Measurements from ENCODE around the gene NPDC1. TPM values are rescaled to one million over a fixed set of nuclear protein-coding genes. Genes with fewer than 3 reads are reported as not detected.

NPDC1 gene
- total RNA-seq, 2 donors from 2014 or later = 49.7 to 57.8 TPM

DNA sequence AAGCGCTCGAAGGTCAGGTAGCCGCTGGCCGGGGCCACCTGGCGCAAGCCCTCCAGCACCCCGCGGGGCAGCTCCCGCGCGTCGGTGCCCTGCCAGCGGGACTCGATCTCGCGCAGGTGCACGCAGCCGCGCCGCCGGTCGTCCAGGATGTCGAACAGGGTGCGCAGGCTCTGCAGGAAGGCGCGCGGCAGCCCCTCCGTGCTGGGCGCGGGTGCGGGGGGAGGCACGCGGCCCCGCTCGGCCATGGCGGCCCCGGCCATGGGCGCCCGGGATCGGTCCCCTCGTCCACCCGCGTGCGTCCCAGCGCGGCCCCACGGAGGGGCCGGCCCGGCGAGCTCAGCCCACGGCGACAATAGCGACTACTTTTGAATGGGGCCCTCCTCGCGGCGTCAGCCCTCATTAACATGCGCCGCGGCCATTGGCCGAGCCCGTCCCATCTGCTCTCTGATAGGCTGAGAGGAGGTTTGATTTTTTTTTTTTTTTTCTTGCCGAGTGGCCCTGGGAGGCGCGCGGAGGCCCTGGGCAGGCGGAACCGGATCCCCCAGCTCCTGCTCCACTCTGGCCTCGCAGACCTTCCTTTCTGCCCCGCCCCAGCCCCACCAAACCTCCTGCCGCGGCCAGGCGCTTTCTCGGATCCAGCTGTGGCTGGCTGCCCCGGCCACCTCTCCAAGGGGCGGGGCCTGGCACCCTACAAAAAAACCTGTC, 24.4 kb upstream of the NPDC1 start, which contains the start of gene SAPCD2:
Gene SAPCD2 (minus strand): TSS at position 357 of the 705 bp plus-strand sequence. CDS start 97 bp downstream, at position 260.
- Histone ChIP-seq H3K9me3 (no peaks in the 10 kb centered on the region), H3K27ac (peak within 1 kb of the TSS; percentile 73 to 78), H3K4me3 (peak within 1 kb of the TSS; percentile 29 to 50), H3K36me3 (no peaks in the 10 kb centered on the region), H3K4me1 (peaks cover 0 to 11% of the 10 kb centered on the region in 2 donors), H3K27me3 (peaks cover 0 to 3% of the 10 kb centered on the region in 2 donors)
- DNase-seq (ENCODE audit: low spot score) = peak; percentile 93
- TF ChIP-seq, protein P1, sequence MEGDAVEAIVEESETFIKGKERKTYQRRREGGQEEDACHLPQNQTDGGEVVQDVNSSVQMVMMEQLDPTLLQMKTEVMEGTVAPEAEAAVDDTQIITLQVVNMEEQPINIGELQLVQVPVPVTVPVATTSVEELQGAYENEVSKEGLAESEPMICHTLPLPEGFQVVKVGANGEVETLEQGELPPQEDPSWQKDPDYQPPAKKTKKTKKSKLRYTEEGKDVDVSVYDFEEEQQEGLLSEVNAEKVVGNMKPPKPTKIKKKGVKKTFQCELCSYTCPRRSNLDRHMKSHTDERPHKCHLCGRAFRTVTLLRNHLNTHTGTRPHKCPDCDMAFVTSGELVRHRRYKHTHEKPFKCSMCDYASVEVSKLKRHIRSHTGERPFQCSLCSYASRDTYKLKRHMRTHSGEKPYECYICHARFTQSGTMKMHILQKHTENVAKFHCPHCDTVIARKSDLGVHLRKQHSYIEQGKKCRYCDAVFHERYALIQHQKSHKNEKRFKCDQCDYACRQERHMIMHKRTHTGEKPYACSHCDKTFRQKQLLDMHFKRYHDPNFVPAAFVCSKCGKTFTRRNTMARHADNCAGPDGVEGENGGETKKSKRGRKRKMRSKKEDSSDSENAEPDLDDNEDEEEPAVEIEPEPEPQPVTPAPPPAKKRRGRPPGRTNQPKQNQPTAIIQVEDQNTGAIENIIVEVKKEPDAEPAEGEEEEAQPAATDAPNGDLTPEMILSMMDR (IDR thresholded peaks at IDR 0.05) = no peak

DNA sequence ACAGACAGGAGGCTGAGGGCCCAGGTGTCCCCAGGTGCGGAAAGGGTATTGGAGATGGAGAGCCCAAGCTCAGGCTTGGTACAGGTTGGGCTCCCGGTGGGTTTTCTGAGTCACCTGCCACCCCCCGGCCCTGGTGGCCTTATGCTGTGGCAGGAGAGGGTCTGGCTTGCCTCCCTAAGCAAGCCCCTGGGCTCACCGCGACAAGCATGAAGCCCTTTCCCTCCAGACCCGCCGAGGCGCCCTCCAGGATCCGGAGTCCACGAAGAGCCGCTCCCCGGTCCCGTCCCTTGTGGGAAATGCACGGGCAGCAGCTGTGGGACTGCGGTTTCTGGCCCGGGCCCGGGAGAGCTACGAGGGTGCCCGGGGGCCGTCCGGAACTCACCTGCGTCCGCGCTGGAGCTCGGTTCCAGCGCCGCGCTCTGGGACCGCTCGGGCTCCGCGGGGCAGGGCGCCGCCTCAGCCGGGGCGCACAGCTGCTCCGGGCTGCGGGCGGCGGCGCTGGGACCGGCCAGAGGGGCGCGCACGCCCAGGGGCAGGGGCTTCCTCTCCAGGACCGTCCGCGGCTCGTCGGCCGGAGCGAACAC, 23.6 kb upstream of the NPDC1 start:
- H3K4me1 ChIP-seq = peaks cover 0 to 11% of the 10 kb centered on the region in 2 donors
- H3K4me3 ChIP-seq = peak overlapping the region in 1 of 2 donors; percentile 50
- DNase-seq (ENCODE audit: low spot score) = no peak
- TF ChIP-seq, protein P1 (IDR thresholded peaks at IDR 0.05) = no peak
- no peak overlapping the region for H3K27ac ChIP-seq
- H3K36me3 ChIP-seq = no peaks in the 10 kb centered on the region
- peaks cover 0 to 3% of the 10 kb centered on the region in 2 donors for H3K27me3 ChIP-seq
- no peaks in the 10 kb centered on the region for H3K9me3 ChIP-seq

DNA sequence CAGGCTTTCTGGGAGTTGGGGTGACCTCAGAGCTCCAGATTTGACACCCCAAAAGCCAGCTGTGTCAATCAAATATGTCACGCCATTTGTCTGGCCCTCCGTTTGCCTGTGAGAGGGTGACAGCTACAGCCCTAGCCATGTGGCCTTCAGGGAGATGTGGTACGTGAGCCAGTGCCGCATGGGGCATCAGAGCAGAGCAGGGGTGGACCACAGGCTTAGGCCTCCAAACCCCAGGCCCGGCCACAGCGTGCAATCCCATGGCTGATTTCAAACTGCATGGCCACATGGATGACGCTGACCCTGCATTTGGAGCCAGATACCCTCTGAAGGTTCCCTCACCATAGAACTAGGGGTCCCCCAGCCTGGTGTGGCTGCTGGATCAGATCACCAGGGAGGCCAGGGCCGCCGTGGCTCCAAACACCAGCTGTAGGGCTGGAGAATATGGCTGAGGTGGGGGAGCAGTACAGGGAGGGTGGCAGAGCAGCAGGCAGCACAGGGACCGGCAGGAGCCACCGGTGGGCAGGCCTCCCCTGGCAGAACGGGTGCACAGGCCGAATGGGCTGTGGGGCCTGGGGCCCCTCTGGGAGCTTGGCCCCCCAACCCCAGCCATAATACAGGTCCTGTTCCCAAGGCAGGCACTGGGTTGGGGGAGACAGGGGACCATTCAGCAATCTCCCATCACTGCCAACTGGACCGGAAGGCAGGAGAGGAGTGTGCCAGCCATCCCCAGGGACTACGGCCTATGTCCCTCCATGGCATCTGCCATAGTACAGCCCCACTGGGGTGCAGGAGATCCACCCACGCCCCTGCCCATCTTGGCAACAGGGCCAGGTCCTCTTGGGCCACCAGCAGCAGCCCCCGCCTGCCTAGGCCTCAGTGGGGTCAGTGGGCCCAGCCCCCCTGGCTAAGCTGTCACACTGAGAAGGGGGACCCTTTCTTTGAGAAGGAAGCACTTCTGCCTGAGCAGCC, 22.8 kb upstream of the NPDC1 start:
- TF ChIP-seq, protein P1 (IDR thresholded peaks at IDR 0.05) = no peak
- peaks cover 0 to 3% of the 10 kb centered on the region in 2 donors for H3K27me3 ChIP-seq
- no peak overlapping the region for H3K4me3 ChIP-seq
- no peak overlapping the region for H3K27ac ChIP-seq
- DNase-seq (ENCODE audit: low spot score) = no peak
- H3K36me3 ChIP-seq = no peaks in the 10 kb centered on the region
- H3K4me1 ChIP-seq = peaks cover 0 to 17% of the 10 kb centered on the region in 2 donors
- H3K9me3 ChIP-seq = no peaks in the 10 kb centered on the region

DNA sequence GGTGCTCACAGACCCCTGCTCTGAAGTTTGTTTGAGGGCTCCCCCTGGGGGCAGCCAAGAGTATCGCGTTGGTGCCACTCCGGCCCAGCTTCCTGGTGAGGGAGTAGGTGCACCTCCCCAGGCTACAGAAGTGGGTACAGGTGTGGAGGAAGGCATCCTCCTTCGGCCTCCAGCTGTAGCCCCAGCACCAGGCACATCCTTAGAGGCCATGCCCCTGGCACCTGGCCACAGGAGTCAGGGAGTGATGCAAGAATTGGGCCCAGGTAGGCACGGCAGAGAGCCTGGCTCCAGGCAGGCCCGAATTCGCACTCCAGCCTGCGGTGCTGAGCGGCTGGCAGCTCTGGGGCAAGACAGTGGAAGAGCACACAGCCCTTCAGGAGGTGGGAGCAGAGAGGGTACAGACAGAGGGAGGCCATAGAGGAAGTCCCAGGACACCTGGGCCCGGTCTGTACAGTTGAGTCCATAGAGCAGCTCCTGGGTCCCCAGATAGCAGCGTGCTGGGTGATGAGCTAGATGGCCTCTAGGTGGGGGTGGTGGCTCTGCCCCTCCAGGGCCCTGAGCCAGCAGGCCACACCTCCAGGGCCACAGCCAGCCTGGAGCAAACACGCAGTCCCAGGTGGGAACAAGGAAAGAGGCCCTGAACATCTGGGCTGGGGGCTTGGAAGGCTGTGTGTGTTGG, 22.0 kb upstream of the NPDC1 start:
- Histone ChIP-seq H3K4me1 (peaks cover 0 to 20% of the 10 kb centered on the region in 2 donors), H3K4me3 (no peak overlapping the region), H3K9me3 (no peaks in the 10 kb centered on the region), H3K36me3 (no peaks in the 10 kb centered on the region), H3K27ac (no peak overlapping the region), H3K27me3 (peaks cover 0 to 3% of the 10 kb centered on the region in 2 donors)
- TF ChIP-seq, protein P1 (IDR thresholded peaks at IDR 0.05) = peak; percentile 67 to 77
- peak; percentile 77 for DNase-seq (ENCODE audit: low spot score)

All from right atrium auricular region (tissue), 2 donors.